Trophoblast cell (in vitro differentiated cells and primary cell): ENCODE results near the gene GLG1.

Experiments used
- DNase-seq, 2 donors: peaks; one replicate each; pipeline ENCODE4 v3.0.0-alpha.2; 2016
- H2AFZ ChIP-seq: 2 replicates; pipeline ENCODE4 v1.6.1; 2013; ENCODE audit warnings: low read length, moderate library complexity, mild to moderate bottlenecking; ENCODE audit not compliant: insufficient read depth, poor library complexity
- H2AK5ac ChIP-seq: 2 replicates; pipeline ENCODE4 v1.6.1; 2013; ENCODE audit warnings: mild to moderate bottlenecking, low read length
- H2BK120ac ChIP-seq: 2 replicates; pipeline ENCODE4 v1.6.1; 2013; ENCODE audit warnings: low read length, mild to moderate bottlenecking, moderate library complexity; ENCODE audit not compliant: insufficient read depth, poor library complexity
- H2BK12ac ChIP-seq: 2 replicates; pipeline ENCODE4 v1.6.1; 2013; ENCODE audit warnings: mild to moderate bottlenecking, low read length, moderate library complexity
- H2BK5ac ChIP-seq: 2 replicates; pipeline ENCODE4 v1.6.1; 2013; ENCODE audit warnings: low read length, low read depth, moderate library complexity, mild to moderate bottlenecking; ENCODE audit not compliant: poor library complexity
- H3K14ac ChIP-seq: 2 replicates; pipeline ENCODE4 v1.6.1; 2013; ENCODE audit warnings: mild to moderate bottlenecking, low read length
- H3K18ac ChIP-seq: 2 replicates; pipeline ENCODE4 v1.6.1; 2013; ENCODE audit warnings: mild to moderate bottlenecking, low read length
- H3K23ac ChIP-seq: 2 replicates; pipeline ENCODE4 v1.6.1; 2013; ENCODE audit warnings: low read length
- H3K27ac ChIP-seq: 2 replicates; pipeline ENCODE4 v1.5.1; 2013; ENCODE audit warnings: low read depth, mild to moderate bottlenecking, inconsistent platforms, low read length, moderate library complexity
- H3K27me3 ChIP-seq: 2 replicates; pipeline ENCODE4 v1.6.1; 2013; ENCODE audit warnings: inconsistent platforms, mild to moderate bottlenecking, low read length, moderate library complexity; ENCODE audit not compliant: insufficient read depth
- H3K36me3 ChIP-seq, 2 experiments: 1 replicate in 1 of 2; 2 replicates in 1 of 2; pipeline ENCODE4 v1.6.1; 2013; ENCODE audit warnings: low read length in 2 of 2, mild to moderate bottlenecking in 2 of 2, moderate library complexity in 1 of 2; ENCODE audit not compliant: insufficient read depth in 2 of 2, control insufficient read depth in 1 of 2
- H3K4ac ChIP-seq: 2 replicates; pipeline ENCODE4 v1.6.1; 2013; ENCODE audit warnings: low read depth, mild to moderate bottlenecking, low read length, moderate library complexity
- H3K4me1 ChIP-seq, 2 experiments: 1 replicate in 1 of 2; 2 replicates in 1 of 2; pipeline ENCODE4 v1.6.1; 2013; ENCODE audit warnings: low read length in 2 of 2, mild to moderate bottlenecking in 2 of 2, moderate library complexity in 1 of 2; ENCODE audit not compliant: insufficient read depth in 2 of 2, control insufficient read depth in 1 of 2
- H3K4me2 ChIP-seq: 2 replicates; pipeline ENCODE4 v1.6.1; 2013; ENCODE audit warnings: inconsistent platforms, mild to moderate bottlenecking, low read length, moderate library complexity
- H3K4me3 ChIP-seq: 2 replicates; pipeline ENCODE4 v1.5.1; 2013; ENCODE audit warnings: mild to moderate bottlenecking, low read depth, low read length, inconsistent platforms
- H3K79me1 ChIP-seq: one replicate; pipeline ENCODE4 v1.6.1; 2013; ENCODE audit warnings: low read length
- H3K79me2 ChIP-seq: 2 replicates; pipeline ENCODE4 v1.6.1; 2013; ENCODE audit warnings: low read length, mild to moderate bottlenecking; ENCODE audit not compliant: control insufficient read depth, insufficient read depth, poor library complexity
- H3K9ac ChIP-seq: 2 replicates; pipeline ENCODE4 v1.6.1; 2013; ENCODE audit warnings: mild to moderate bottlenecking, low read length
- H3K9me3 ChIP-seq: 2 replicates; pipeline ENCODE4 v1.6.1; 2013; ENCODE audit warnings: low read depth, mild to moderate bottlenecking, control low read depth, inconsistent platforms, low read length; ENCODE audit not compliant: insufficient read depth
- H4K12ac ChIP-seq: 2 replicates; pipeline ENCODE4 v1.6.1; 2013; ENCODE audit warnings: low read depth, mild to moderate bottlenecking, low read length, moderate library complexity
- H4K8ac ChIP-seq: 2 replicates; pipeline ENCODE4 v1.6.1; 2013; ENCODE audit warnings: low read depth, mild to moderate bottlenecking, low read length, moderate library complexity
- H4K91ac ChIP-seq: one replicate; pipeline ENCODE4 v1.6.1; 2013; ENCODE audit warnings: low read depth, mild to moderate bottlenecking, low read length, moderate library complexity
- WGBS: extraction: QIAGEN DNeasy Blood & Tissue Kit; methylation state at CpG from one replicate; pipeline ENCODE4 v1.1.7; 2013; ENCODE audit warnings: missing lambda C conversion rate; ENCODE audit not compliant: insufficient read length, insufficient coverage; ENCODE audit errors: extremely low coverage; 5-methylcytosine and 5-hydroxymethylcytosine counted together

GLG1 gene

DNA sequence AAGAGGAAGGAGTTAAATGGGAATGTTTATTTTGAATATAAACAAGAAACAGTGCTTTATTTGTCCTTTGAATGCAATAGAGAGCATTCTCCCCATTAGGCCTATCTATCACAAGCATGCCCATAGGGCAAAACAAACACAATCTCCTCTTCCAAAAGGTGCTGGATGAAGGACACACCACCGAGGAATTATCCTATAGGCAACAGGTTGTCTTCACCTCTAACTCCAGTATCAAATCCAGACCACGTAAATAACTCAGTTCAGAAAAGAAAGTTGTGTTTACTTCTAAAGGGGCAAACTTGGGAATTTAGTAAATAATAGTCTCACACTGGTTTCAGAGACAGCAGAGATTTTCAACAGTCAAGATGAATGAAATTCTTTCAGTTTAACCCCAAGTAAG lies 101.9 kb downstream of the GLG1 start:
- H3K36me3 ChIP-seq: no peaks in the 10 kb centered on the region
- no peak overlapping the region for H4K12ac ChIP-seq
- H3K4me3 ChIP-seq: no peak overlapping the region
- H2BK120ac ChIP-seq: no peak overlapping the region
- no peak overlapping the region for H2AFZ ChIP-seq
- no peak overlapping the region for H2BK12ac ChIP-seq
- no peaks in the 10 kb centered on the region for H3K79me2 ChIP-seq
- no peak overlapping the region for H3K14ac ChIP-seq
- H3K27me3 ChIP-seq: no peaks in the 10 kb centered on the region
- H3K4ac ChIP-seq: no peak overlapping the region
- no peak overlapping the region for H3K18ac ChIP-seq
- H3K27ac ChIP-seq: no peak overlapping the region
- no peak overlapping the region for H3K9ac ChIP-seq
- H3K4me1 ChIP-seq: no peaks in the 10 kb centered on the region
- no peak overlapping the region for H3K4me2 ChIP-seq
- no CpG with 5 or more reads among the region's 2 CpGs for WGBS
- H4K91ac ChIP-seq: no peak overlapping the region
- DNase-seq: no peak
- H3K9me3 ChIP-seq: no peaks in the 10 kb centered on the region
- no peak overlapping the region for H2AK5ac ChIP-seq
- H4K8ac ChIP-seq: no peak overlapping the region
- no peak overlapping the region for H3K23ac ChIP-seq
- no peak overlapping the region for H2BK5ac ChIP-seq
- H3K79me1 ChIP-seq: no peaks in the 10 kb centered on the region

- Histone ChIP-seq H3K4me3 (no peak overlapping the region), H2BK5ac (no peak overlapping the region), H4K12ac (no peak overlapping the region), H3K14ac (no peak overlapping the region), H2AFZ (no peak overlapping the region), H3K23ac (no peak overlapping the region), H2BK120ac (no peak overlapping the region), H3K4me2 (no peak overlapping the region), H4K91ac (no peak overlapping the region), H2AK5ac (no peak overlapping the region), H3K18ac (no peak overlapping the region), H3K4me1 (no peaks in the 10 kb centered on the region), H3K4ac (no peak overlapping the region), H3K36me3 (no peaks in the 10 kb centered on the region), H4K8ac (no peak overlapping the region), H3K9ac (no peak overlapping the region), H3K79me1 (no peaks in the 10 kb centered on the region), H3K27ac (no peak overlapping the region), H3K79me2 (no peaks in the 10 kb centered on the region), H3K9me3 (no peaks in the 10 kb centered on the region), H2BK12ac (no peak overlapping the region), H3K27me3 (no peaks in the 10 kb centered on the region)
- WGBS: no CpG with 5 or more reads among the region's 7 CpGs
- no peak for DNase-seq
Observed at GRCh38 chr16:74503412-74503811, 103.5 kb downstream of the GLG1 start.

DNA sequence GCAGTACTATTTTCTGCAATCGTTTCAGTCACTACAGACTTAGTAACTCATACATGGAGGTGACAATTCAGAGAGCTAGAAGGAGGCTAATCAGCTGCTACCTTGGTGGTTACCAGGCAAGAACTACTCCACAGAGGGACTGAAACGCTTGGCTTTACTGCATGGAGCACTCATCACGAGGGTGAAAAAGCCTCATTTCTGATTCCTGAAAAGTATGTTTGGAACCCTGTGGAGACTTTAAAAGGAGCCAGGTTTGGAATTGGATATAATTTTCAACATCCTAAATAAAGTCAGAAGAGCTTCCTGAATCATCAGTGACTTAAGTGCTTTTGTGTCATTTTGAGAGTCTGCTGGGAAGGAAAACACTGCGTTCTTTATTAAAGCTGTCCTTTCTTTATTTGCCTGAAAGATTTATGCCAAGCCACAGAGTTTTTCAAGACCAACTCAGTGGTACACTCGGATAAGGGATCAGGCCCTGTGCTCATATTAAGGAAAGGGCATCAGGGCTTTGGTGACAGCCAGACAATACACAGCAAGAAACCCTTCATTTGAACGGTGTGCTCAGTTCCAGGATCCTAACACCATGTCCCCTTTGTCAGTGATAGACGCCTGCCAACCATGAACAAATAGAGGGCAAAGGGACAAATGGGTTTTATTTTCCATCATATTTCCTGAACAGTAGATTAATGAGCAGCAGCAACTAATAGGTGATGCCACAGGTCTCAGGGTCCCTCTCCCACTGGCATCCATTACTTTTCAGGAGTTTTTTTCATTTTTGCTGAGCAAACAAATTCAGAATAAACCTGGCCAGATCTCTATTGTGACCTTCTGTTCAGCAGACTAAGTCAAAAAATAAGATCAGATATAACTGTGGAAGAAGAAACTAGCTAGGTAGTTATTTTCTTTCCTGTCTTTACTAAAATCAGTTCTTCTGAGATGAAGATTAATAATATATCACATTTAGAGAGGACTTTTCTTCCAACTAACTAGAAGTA lies 105.1 kb downstream of the GLG1 start:
- no CpG with 5 or more reads among the region's 7 CpGs for WGBS

GRCh38 chr16:74500907-74501306 lies 106.0 kb downstream of the GLG1 start:
- H3K79me2 ChIP-seq: no peaks in the 10 kb centered on the region
- no peak overlapping the region for H3K9ac ChIP-seq
- H3K9me3 ChIP-seq: no peaks in the 10 kb centered on the region
- no peaks in the 10 kb centered on the region for H3K27me3 ChIP-seq
- H4K12ac ChIP-seq: no peak overlapping the region
- no peak overlapping the region for H2AK5ac ChIP-seq
- no peak overlapping the region for H3K18ac ChIP-seq
- no peak overlapping the region for H3K23ac ChIP-seq
- H4K91ac ChIP-seq: no peak overlapping the region
- no peak overlapping the region for H2AFZ ChIP-seq
- H3K36me3 ChIP-seq: peaks cover 2% of the 10 kb centered on the region in 2 experiments
- no peak for DNase-seq
- no peak overlapping the region for H3K14ac ChIP-seq
- H2BK5ac ChIP-seq: no peak overlapping the region
- no peak overlapping the region for H3K4me2 ChIP-seq
- H3K79me1 ChIP-seq: no peaks in the 10 kb centered on the region
- H3K4me1 ChIP-seq: no peaks in the 10 kb centered on the region
- no peak overlapping the region for H3K27ac ChIP-seq
- H2BK120ac ChIP-seq: no peak overlapping the region
- no peak overlapping the region for H2BK12ac ChIP-seq
- WGBS: no CpG with 5 or more reads among the region's 3 CpGs
- H4K8ac ChIP-seq: no peak overlapping the region
- H3K4me3 ChIP-seq: no peak overlapping the region
- H3K4ac ChIP-seq: no peak overlapping the region

More for the DNA sequence above, 105.1 kb downstream of the GLG1 start:
- Histone ChIP-seq H4K8ac (no peak overlapping the region), H3K27me3 (no peaks in the 10 kb centered on the region), H3K9ac (no peak overlapping the region), H3K9me3 (no peaks in the 10 kb centered on the region), H3K27ac (no peak overlapping the region), H3K79me1 (no peaks in the 10 kb centered on the region), H3K79me2 (no peaks in the 10 kb centered on the region), H3K14ac (no peak overlapping the region), H2AFZ (no peak overlapping the region), H3K4me2 (no peak overlapping the region), H2BK12ac (no peak overlapping the region), H3K36me3 (no peaks in the 10 kb centered on the region), H3K4ac (no peak overlapping the region), H4K91ac (no peak overlapping the region), H2AK5ac (no peak overlapping the region), H2BK120ac (no peak overlapping the region), H2BK5ac (no peak overlapping the region), H3K4me1 (no peaks in the 10 kb centered on the region), H4K12ac (no peak overlapping the region), H3K4me3 (no peak overlapping the region), H3K18ac (no peak overlapping the region), H3K23ac (no peak overlapping the region)
- DNase-seq: no peak
